ENCODE results near the gene TTC23L.

The TTC23L gene

DNA sequence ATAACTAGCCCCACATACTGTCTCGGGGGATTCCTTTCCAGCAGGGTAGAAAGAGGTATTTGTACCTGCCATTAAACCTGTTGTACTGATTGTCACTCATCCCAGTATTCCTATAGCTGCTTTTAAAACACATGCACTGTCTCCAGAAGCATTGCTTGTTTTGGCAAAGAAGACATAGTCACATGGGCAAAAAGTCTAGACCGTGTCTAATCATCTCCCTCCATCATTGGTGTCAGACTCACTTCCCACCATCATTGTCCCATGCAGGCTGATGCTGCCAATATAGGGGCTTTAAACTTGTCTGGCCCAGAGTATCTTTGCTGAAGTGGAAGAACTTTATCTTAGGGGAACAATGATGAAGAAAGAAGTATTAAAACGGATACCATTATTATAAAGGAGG lies 103.0 kb downstream of the TTC23L start:
- H3K27me3 ChIP-seq (replicated peaks; ENCODE audit: control insufficient read depth, insufficient read depth, low read length), result no peaks in the 10 kb centered on the region
- TF ChIP-seq CTCF (IDR thresholded peaks at IDR 0.05; ENCODE audit: insufficient read depth, low read length, poor library complexity, severe bottlenecking), result no peak
- no peak overlapping the region for H3K4me3 ChIP-seq (replicated peaks; ENCODE audit: low read depth, low read length)
- no peak for DNase-seq (ENCODE audit: extremely low read depth, insufficient read length)
- peaks cover 8% of the 10 kb centered on the region for H3K36me3 ChIP-seq (ENCODE audit: control insufficient read depth, insufficient read depth, low read length)

- no peak for DNase-seq (ENCODE audit: extremely low read depth, insufficient read length)
- no peak for TF ChIP-seq CTCF (IDR thresholded peaks at IDR 0.05; ENCODE audit: insufficient read depth, low read length, poor library complexity, severe bottlenecking)
Observed at GRCh38 chr5:34944044-34944443, 105.1 kb downstream of the TTC23L start.

DNA sequence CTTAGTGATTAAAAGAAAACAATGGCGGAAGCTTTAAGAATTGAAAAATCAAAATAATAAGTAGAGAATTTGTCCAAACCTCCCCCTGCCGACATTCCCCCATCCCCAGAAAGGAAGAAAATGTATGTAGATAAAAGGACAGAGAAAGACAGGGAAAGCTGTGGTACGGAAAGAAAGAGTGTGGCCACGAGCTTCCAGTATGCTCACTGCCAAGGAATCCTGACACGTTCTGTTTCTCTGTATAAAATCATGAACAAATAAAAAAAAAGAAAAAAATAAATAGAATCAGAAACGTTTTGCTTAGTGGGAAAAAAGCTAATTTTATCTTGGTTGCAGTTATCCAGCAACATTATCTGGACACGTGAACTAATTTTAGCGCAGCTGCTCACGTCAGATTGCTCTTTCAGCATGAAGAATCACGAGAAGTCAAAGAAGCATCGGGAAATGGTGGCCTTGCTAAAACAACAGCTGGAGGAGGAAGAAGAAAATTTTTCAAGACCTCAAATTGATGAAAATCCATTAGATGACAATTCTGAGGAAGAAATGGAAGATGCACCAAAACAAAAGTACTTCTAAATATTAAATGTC lies 105.6 kb downstream of the TTC23L start:
- H3K27me3 ChIP-seq (replicated peaks; ENCODE audit: control insufficient read depth, insufficient read depth, low read length), result no peaks in the 10 kb centered on the region
- peaks cover 3% of the 10 kb centered on the region for H3K36me3 ChIP-seq (ENCODE audit: control insufficient read depth, insufficient read depth, low read length)
- no peak for TF ChIP-seq CTCF (IDR thresholded peaks at IDR 0.05; ENCODE audit: insufficient read depth, low read length, poor library complexity, severe bottlenecking)
- no peak for DNase-seq (ENCODE audit: extremely low read depth, insufficient read length)
- H3K4me3 ChIP-seq (replicated peaks; ENCODE audit: low read depth, low read length), result no peak overlapping the region

More at GRCh38 chr5:34944044-34944443, 105.1 kb downstream of the TTC23L start:
- Histone ChIP-seq H3K4me3 (replicated peaks; ENCODE audit: low read depth, low read length) (no peak overlapping the region), H3K27me3 (replicated peaks; ENCODE audit: control insufficient read depth, insufficient read depth, low read length) (no peaks in the 10 kb centered on the region), H3K36me3 (ENCODE audit: control insufficient read depth, insufficient read depth, low read length) (peaks cover 3% of the 10 kb centered on the region)
